ENCODE measurements around the gene ZBTB16. TPM values are rescaled to one million over a fixed set of nuclear protein-coding genes. Genes with fewer than 3 reads are reported as not detected.

ZBTB16 gene
- total and polyA plus RNA-seq, 12 donors = 18.3 to 108 (median 54.6) TPM

DNA sequence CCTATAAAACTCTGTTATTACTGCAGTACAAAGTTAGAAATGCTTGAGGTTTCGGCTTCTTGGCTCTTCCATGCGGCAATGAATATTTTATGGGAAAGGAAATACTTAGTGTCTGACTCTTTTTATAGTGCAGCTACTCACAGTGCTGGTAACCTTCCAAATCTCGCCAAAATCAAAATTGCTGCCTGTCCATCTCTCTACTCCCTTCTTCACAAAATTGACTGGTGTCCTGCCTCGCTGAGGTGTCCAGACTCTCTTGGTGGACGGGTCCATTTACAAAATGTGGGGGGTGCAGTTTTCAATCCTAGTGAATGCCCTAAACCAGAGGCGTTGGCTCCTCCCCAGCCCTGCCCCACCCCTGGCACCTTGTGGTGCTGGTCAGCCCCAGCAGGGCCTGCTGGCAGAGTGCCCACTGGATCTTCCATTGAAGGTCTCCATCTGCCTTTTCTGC lies 73.5 kb downstream of the ZBTB16 start:
- no peaks in the 10 kb centered on the region for H3K9me3 ChIP-seq
- H3K4me3 ChIP-seq = peak overlapping the region in 1 of 10 donors; percentile 10
- TF ChIP-seq, protein P1, sequence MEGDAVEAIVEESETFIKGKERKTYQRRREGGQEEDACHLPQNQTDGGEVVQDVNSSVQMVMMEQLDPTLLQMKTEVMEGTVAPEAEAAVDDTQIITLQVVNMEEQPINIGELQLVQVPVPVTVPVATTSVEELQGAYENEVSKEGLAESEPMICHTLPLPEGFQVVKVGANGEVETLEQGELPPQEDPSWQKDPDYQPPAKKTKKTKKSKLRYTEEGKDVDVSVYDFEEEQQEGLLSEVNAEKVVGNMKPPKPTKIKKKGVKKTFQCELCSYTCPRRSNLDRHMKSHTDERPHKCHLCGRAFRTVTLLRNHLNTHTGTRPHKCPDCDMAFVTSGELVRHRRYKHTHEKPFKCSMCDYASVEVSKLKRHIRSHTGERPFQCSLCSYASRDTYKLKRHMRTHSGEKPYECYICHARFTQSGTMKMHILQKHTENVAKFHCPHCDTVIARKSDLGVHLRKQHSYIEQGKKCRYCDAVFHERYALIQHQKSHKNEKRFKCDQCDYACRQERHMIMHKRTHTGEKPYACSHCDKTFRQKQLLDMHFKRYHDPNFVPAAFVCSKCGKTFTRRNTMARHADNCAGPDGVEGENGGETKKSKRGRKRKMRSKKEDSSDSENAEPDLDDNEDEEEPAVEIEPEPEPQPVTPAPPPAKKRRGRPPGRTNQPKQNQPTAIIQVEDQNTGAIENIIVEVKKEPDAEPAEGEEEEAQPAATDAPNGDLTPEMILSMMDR (IDR thresholded peaks at IDR 0.05) = no peak
- H3K36me3 ChIP-seq = no peaks in the 10 kb centered on the region
- H3K27me3 ChIP-seq = no peaks in the 10 kb centered on the region
- intact Hi-C loops (cut with DNase I) = loop anchor here in 1 of 10 donors (10.0 kb wide), 1 partner anchor 68 kb away; no protein-coding TSS in a partner anchor
- peak overlapping the region in 8 of 10 donors; percentile 57 to 82 (median 66) for H3K27ac ChIP-seq
- WGBS, 2 donors = 56 to 70% methylated on average over 6 of the region's 6 CpGs
- DNase-seq (no peak), ATAC-seq (no peak)
- H3K4me1 ChIP-seq = peaks cover 71 to 100% (median 100%) of the 10 kb centered on the region in 9 donors

- no peaks in the 10 kb centered on the region for H3K36me3 ChIP-seq
- DNase-seq (no peak), ATAC-seq (no peak)
- H3K9me3 ChIP-seq = no peaks in the 10 kb centered on the region
- peak overlapping the region in 8 of 10 donors; percentile 57 to 82 (median 66) for H3K27ac ChIP-seq
- intact Hi-C loops (cut with DNase I) = loop anchor here in 1 of 10 donors (10.0 kb wide), 1 partner anchor 69 kb away; no protein-coding TSS in a partner anchor
- 84 to 88% methylated on average over 9 of the region's 9 CpGs for WGBS, 2 donors
- H3K4me3 ChIP-seq = no peak overlapping the region
- TF ChIP-seq, protein P1 (IDR thresholded peaks at IDR 0.05) = no peak
- peaks cover 68 to 100% (median 100%) of the 10 kb centered on the region in 9 donors for H3K4me1 ChIP-seq
- H3K27me3 ChIP-seq = no peaks in the 10 kb centered on the region
Measured at GRCh38 chr11:114133548-114134329, 74.2 kb downstream of the ZBTB16 start.

DNA sequence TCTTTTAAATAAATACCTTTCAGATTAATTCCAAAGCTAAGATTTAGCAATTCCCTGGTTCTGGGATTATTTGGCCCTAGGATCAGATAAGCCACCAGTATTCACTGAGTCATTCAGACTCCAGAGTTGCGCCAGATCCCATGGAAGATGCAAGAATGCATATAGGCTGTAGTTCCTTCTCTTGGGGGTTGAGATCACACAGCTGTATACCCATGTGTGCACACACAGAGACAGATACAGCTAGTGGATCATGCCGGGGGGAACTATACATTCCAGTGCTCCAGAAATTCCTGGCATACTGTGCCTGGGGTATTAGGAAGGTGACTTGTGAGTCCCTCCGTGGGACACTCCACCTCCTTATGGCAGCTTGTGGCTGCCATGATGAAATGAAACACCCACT lies 75.4 kb downstream of the ZBTB16 start:
- H3K9me3 ChIP-seq = no peaks in the 10 kb centered on the region
- H3K27ac ChIP-seq = peak overlapping the region in 8 of 10 donors; percentile 54 to 82 (median 72)
- no peaks in the 10 kb centered on the region for H3K36me3 ChIP-seq
- peaks cover 65 to 100% (median 99%) of the 10 kb centered on the region in 9 donors for H3K4me1 ChIP-seq
- no peak for ATAC-seq
- TF ChIP-seq, protein P1 (IDR thresholded peaks at IDR 0.05) = no peak
- intact Hi-C loops (cut with DNase I) = loop anchor here in 1 of 10 donors (10.0 kb wide), 1 partner anchor 70 kb away; no protein-coding TSS in a partner anchor
- 78 to 79% methylated on average over 3 of the region's 3 CpGs for WGBS, 2 donors
- no peaks in the 10 kb centered on the region for H3K27me3 ChIP-seq
- H3K4me3 ChIP-seq = no peak overlapping the region
- DNase-seq = no peak

DNA sequence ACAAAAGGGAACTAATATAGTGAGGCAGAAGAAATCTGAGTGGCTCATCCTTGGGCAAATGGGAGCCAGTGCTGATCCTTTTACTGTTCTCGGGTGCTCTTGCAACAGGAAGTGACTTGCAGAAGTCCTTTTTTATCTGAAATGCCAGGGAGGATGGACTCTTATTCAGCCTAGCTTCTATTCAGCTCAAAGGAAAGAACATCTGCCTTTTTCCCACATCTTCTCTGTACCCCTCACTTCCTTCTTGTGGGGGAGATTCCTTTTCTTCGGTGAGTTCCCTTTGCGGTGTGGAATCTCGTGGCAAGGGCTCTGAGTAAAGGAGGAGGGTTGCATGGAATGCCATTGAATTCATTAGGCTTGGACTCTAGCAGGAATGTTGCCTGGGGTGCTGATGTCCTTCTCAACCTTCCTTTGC lies 76.2 kb downstream of the ZBTB16 start:
- DNase-seq = no peak
- peak in 3 of 8 donors; percentile 2 to 21 (median 18) for ATAC-seq
- intact Hi-C loops (cut with DNase I) = loop anchor here in 1 of 10 donors (10.0 kb wide), 1 partner anchor 71 kb away; no protein-coding TSS in a partner anchor
- Histone ChIP-seq H3K27me3 (no peaks in the 10 kb centered on the region), H3K36me3 (no peaks in the 10 kb centered on the region), H3K4me1 (peaks cover 64 to 100% (median 99%) of the 10 kb centered on the region in 9 donors), H3K9me3 (no peaks in the 10 kb centered on the region), H3K4me3 (no peak overlapping the region), H3K27ac (peak overlapping the region in 8 of 10 donors; percentile 54 to 82 (median 72))
- TF ChIP-seq, protein P1 (IDR thresholded peaks at IDR 0.05) = no peak
- WGBS, 2 donors = 50 to 60% methylated on average over 4 of the region's 4 CpGs

All from heart right ventricle (tissue), 16 donors.